ENCODE results near the gene SOX18.
"Not testable (repeated sequence)": the region's sequence is repeated elsewhere in the genome, so short reads cannot be mapped to it uniquely, and the experiment has no call there.

The SOX18 gene

GRCh38 chr20:64021124-64021975 lies 28.1 kb downstream of the SOX18 start:
- DNase-seq: no peak

GRCh38 chr20:64015635-64016034 lies 33.8 kb downstream of the SOX18 start:
- no peak for DNase-seq

GRCh38 chr20:64012385-64013154 lies 36.9 kb downstream of the SOX18 start:
- not testable (repeated sequence) for DNase-seq

GRCh38 chr20:64011366-64011779 lies 38.1 kb downstream of the SOX18 start:
- no peak for DNase-seq

DNA sequence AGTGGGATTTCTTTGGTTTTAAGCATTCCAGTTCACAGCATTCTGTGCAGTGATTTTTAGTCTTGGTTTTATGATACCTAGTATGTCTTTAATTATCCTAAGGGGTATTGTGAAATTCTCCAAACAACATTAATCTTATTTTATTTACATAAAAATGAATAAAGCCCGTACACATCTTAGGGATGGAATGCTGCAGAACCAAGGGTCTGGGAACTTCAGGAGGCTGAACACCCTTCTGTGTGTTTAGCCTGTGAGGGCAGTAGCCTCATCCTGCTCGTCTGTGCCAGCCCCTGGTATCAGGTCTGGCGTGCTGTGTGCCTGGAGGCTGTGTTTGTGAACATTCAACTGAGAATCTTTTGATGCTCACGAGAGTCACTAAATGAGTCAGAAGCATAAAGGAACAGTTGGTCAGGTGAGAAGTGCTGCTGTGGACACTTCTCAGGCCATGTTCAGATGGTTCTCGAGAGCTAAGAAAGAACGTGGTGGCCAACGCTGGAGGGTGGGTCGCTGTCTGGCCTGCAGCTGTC lies 38.7 kb downstream of the SOX18 start:
- no peak for DNase-seq

DNA sequence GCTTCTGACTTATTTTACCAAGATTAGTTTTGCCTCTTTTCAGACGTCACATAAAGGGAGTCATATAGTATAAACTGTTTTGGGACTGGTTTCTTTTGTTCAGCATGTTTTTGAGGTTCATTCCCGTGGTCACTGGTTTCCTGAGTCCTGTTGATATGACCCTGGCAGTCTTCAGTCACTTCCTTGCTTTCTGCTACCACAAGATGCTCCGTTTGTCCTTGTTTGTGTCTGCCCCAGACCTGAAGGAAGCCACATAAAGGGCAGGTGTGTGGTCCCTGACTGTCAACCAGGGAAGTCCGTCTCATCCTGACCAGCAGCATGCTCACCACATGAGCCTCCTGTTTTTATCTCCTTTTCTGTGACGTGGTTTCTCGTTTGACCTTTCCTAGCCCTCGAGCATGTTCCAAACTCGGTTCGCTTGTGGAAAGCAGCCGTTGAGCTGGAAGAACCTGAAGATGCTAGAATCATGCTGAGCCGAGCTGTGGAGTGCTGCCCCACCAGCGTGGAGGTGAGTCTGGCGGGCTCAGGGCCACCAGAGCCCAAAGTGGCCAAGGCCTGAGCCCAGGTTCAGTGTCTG lies 39.5 kb downstream of the SOX18 start:
- no peak for DNase-seq

- DNase-seq: no peak
Measured at GRCh38 chr20:64006902-64007301, 42.5 kb downstream of the SOX18 start.

DNA sequence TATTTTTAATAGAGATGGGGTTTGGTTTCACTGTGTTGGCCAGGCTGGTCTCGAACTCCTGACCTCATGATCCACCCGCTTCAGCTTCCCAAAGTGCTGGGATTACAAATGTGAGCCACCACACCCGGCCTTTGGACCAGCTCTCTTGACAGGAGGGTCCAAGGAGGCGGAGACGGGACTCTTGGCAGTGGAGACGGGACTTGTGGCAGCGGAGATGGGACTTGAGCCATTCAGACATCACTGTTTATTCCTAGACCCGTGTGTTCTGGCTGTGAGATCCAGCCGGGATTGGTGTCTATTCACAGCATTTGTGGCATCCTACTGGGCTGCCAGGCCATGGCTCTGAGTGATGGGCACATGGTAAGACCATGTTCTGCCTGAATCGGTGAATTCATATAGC lies 42.9 kb downstream of the SOX18 start:
- peak; percentile 19 for DNase-seq

DNA sequence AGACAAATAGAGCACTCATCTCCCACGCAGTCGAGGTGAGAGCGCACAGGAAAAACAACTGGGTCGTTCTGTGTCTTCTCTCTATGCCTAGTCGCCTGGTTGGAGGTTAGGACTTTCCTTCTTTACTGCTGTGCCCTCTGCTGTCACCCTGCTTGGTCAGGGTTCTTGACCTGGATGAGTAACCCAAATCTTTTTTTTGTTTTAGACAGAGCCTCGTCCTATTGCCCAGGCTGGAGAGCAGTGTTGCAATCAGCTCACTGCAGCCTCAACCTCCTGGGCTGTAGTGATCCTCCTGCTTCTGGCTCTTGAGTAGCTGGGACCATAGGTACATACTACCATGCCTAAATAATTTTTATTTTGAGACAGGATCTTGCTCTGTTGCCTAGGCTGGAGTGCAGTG lies 44.0 kb downstream of the SOX18 start:
- no peak for DNase-seq

DNA sequence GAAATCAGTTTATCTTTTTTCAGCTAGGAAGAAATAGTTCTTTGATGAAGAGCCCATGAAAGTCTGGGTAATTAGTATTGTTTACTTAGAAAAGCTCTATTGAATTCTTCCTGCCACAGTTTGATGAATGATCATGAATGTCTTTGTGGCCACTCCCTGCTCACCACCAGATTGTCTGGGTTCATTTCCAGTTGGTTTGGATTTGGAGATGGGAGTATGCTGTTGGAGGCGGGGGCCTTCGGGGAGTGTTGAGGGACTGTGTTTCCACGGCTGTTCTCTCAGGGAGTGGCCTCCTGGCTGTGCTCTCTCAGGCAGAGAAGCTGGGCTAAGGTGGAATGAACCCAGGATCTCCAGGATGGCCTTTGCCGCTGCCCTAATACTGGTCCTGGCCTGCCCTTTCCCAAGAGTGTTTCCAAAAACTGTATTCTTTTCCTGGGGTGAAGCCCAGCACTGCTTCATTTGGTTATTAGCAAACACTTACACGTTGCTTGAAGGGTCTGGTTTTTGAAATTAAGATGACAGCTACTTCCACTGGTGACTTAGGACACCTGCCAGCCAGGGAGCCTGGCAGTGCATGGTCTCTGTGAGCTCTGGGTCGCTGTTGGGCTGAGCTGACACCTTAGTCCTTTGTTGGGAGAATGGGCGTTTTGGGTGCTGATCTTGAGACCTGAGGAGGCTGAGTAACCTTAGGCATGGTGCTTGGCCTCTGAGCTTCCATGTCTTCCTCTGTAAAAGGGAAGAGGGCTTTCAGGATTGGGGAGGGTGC lies 45.3 kb downstream of the SOX18 start:
- no peak for DNase-seq

GRCh38 chr20:64001607-64002011 lies 47.8 kb downstream of the SOX18 start:
- no peak for DNase-seq

DNA sequence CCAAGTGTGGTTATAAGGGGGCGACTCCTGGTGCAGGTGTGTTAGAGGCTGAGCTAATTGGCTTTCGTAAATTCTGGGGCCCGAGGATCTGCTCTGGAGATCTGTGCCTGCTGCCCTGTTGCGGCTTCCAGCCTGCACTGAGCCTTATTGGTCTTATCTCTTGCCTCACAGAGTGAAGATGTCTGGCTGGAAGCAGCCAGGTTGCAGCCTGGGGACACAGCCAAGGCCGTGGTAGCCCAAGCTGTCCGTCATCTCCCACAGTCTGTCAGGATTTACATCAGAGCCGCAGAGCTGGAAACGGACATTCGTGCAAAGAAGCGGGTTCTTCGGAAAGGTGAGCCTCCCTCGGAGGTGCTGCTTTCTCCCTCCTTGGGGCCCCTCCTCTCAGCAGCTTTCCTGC lies 48.5 kb downstream of the SOX18 start:
- DNase-seq: no peak

All from midbrain (tissue), 1 donor.